ENCODE data around the gene MALL.
"Not testable (repeated sequence)": the region's sequence is repeated elsewhere in the genome, so short reads cannot be mapped to it uniquely, and the experiment has no call there.

MALL gene

DNA sequence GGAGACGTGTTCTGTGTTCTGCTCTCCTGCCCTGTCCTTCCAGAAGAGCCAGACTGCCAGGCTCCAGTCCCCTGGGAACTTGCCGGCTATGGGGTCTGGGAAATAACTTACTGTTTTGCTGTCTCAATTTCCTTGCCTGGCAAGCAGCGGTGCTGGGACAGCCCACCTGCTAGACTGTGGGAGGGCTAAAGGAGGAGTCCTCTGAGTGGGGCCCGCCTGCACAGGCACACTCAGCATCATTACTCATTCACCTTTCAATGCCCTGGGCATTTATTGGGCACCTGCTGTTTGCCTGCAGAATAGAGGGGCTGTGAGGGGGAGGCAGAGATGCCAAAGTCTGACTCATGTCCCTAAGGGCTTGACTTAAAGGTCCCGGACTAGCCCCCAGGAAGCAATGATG lies 65.4 kb downstream of the MALL start:
- not testable (repeated sequence) for DNase-seq (ENCODE audit: low spot score)

- DNase-seq (ENCODE audit: low spot score) = not testable (repeated sequence)
Measured at GRCh38 chr2:110049769-110050168, 65.9 kb downstream of the MALL start.

DNA sequence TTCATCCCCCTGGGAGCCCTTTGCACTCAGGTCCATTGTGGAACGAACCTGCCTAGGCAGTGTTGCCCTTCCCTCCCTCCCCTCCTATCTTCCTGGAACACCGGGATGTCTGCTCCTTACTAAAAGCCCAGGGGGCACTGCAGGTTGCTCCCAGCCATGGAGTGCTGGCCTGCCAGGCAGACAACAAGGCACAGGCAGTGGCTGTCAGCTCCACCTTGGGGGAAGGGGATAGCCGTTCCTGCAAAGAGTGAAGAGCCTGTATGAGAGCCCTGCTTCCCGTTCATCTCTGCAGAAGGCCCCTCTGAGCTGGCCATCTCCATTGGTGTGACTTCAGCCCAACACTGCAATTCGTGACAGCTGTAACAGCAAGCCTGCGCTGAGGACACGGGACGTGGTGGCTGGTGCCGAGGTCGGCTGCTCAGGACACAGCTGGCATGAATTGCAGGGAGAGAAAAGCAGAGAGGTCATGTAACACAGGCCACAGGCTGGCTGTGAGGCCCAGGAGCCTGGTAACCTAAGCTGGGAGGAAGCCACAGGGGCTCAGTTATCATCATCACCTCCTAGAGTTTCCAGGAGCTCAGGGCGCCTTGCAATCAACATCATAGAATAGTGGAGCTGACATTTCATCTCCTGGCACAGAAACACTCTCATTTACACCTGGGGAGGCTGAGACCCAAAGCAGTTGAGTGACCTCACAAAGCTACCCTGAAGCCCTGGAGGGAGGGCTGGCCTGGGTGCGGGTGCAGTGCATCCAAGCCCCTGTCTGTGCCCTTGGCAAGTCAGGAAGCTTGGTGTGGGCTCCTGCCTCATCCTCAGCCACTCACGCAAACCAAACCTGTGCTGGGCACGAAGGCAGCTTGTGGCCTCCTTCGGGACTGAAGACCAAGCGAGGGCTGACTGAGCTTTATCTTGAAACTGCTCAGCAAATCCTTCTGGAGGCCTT lies 67.1 kb downstream of the MALL start:
- DNase-seq (ENCODE audit: low spot score) = not testable (repeated sequence)

- not testable (repeated sequence) for DNase-seq (ENCODE audit: low spot score)
Measured at GRCh38 chr2:110047225-110047624, 68.4 kb downstream of the MALL start.

GRCh38 chr2:110041941-110042660 lies 73.5 kb downstream of the MALL start:
- not testable (repeated sequence) for DNase-seq (ENCODE audit: low spot score)

GRCh38 chr2:110037336-110037735 lies 78.3 kb downstream of the MALL start:
- DNase-seq (ENCODE audit: low spot score) = not testable (repeated sequence)

DNA sequence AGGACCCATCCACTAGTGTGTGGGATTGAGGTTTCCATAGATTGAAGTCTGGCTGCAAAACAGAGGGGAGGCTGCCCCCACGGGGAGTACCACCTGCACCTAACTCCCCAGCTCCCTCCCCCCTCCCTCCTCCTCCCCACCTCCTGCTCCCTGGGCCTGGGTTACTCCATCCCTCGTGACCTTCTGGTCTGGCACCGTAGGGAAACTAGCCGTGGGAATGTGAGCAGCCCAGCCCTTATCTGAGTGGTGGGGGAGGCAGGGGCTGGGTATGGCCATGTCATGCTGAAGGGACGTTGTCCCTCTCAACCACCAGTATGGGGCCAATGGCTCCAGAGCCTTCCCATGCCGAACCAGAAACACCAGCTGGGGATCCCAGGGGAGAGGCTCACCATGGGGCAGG lies 80.2 kb downstream of the MALL start:
- DNase-seq (ENCODE audit: low spot score) = not testable (repeated sequence)

GRCh38 chr2:110034935-110035334 lies 80.7 kb downstream of the MALL start:
- DNase-seq (ENCODE audit: low spot score) = not testable (repeated sequence)

All from iPS-NIHi11 (cell line).